Gastrocnemius medialis (tissue), 4 donors: ENCODE measurements around the gene MS4A10. TPM values are rescaled to one million over a fixed set of nuclear protein-coding genes. Genes with fewer than 3 reads are reported as not detected.
A peak's percentile ranks its signal among the peaks of the same experiment; 100 is the strongest.

Source experiments
- ATAC-seq, 2 donors: fragments of 150-250 bp; one replicate each; pipeline ENCODE4 v1.9.1; 2016
- DNase-seq, 2 donors: peaks; one replicate each; pipeline ENCODE4 v3.0.0-alpha.2; 2019
- H3K27ac ChIP-seq, 4 donors: fragments of 200-600 bp; sonication (generic); 1 replicate in 1 of 4; 2 replicates in 3 of 4; pipeline ENCODE4 v1.5.1; 2016 to 2018; ENCODE audit warnings: mild to moderate bottlenecking in 2 of 4, moderate library complexity in 1 of 4
- H3K27me3 ChIP-seq, 3 donors: fragments of 200-600 bp; sonication (generic) in 2 of 3; 1 replicate in 1 of 3; 2 replicates in 2 of 3; pipeline versions ENCODE4 v1.5.1 to v1.6.0; 2016 to 2019; ENCODE audit warnings: mild to moderate bottlenecking in 1 of 3, moderate library complexity in 1 of 3
- H3K36me3 ChIP-seq, 2 donors: fragments of 200-600 bp; sonication (generic) in 1 of 2; one replicate each; pipeline ENCODE4 v1.5.1; 2017 to 2018
- H3K4me1 ChIP-seq, 2 donors: fragments of 200-600 bp; sonication (generic) in 1 of 2; one replicate each; pipeline ENCODE4 v1.5.1; 2016 to 2017; ENCODE audit warnings: mild to moderate bottlenecking in 2 of 2
- H3K4me3 ChIP-seq, 4 donors: fragments of 200-600 bp; sonication (generic) in 3 of 4; 1 replicate in 1 of 4; 2 replicates in 3 of 4; pipeline ENCODE4 v1.5.1; 2016 to 2019; ENCODE audit warnings: mild to moderate bottlenecking in 2 of 4
- H3K9me3 ChIP-seq, 3 donors: fragments of 200-600 bp; sonication (generic) in 2 of 3; 1 replicate in 1 of 3; 2 replicates in 2 of 3; pipeline ENCODE4 v1.5.1; 2016 to 2019
- CTCF ChIP-seq, 5 experiments: fragments of 450-650 bp in 3 of 5; fragments of 200-600 bp in 2 of 5; sonication (generic) in 2 of 5; IDR thresholded peaks in 4 of 5; conservative IDR thresholded peaks in 1 of 5; 1 replicate in 4 of 5; 2 replicates in 1 of 5; pipeline ENCODE4 v1.5.1; 2016 to 2019; ENCODE audit warnings: antibody characterized with exemption in 5 of 5, mild to moderate bottlenecking in 3 of 5, moderate library complexity in 3 of 5
- POLR2A ChIP-seq, 2 donors: fragments of 450-650 bp; IDR thresholded peaks; one replicate each; pipeline ENCODE4 v1.6.1; 2017; ENCODE audit warnings: antibody characterized with exemption in 2 of 2, mild to moderate bottlenecking in 2 of 2, moderate library complexity in 2 of 2
- in situ Hi-C, 4 donors: fragments of 200-750 bp; cut with MboI; loops; one replicate each; pipeline versions ENCODE4 v1.15.0 to v1.8.0; 2017; ENCODE audit warnings: low sequenced_read_pairs in 4 of 4
- intact Hi-C: fragments of 100-400 bp; cut with DNase I; formaldehyde crosslinking; loops from one replicate; pipeline ENCODE4 v1.15.1; 2023; ENCODE audit warnings: low total_unique reads
- total RNA-seq, 4 donors: library from RNA; depleted of rRNA; stranded (reverse); fragments of >200 nt; gene quantifications; one replicate each; pipeline versions ENCODE4 v1.1.0 to v1.2.3, GENCODE V29; 2016

The MS4A10 gene
- total RNA-seq, 4 donors from 2014 or later: not detected

- Histone ChIP-seq H3K4me3 (no peak overlapping the region), H3K27ac (no peak overlapping the region), H3K9me3 (no peaks in the 10 kb centered on the region), H3K36me3 (no peaks in the 10 kb centered on the region), H3K4me1 (no peaks in the 10 kb centered on the region), H3K27me3 (no peaks in the 10 kb centered on the region)
- in situ Hi-C loops (loop anchor here (25.0 kb wide), 2 partner anchors 312 to 362 kb away; no protein-coding TSS in a partner anchor), intact Hi-C loops (no loop called here)
- TF ChIP-seq POLR2A (IDR thresholded peaks at IDR 0.05) (no peak), CTCF (IDR thresholded peaks at IDR 0.05 in 4 of 5, conservative IDR thresholded peaks at IDR 0.05 in 1 of 5) (no peak)
- DNase-seq (no peak), ATAC-seq (no peak)
Measured at GRCh38 chr11:60825118-60825517, 40.0 kb downstream of the MS4A10 start.

- Histone ChIP-seq H3K36me3 (no peaks in the 10 kb centered on the region), H3K27me3 (no peaks in the 10 kb centered on the region), H3K4me3 (no peak overlapping the region), H3K27ac (no peak overlapping the region), H3K9me3 (no peaks in the 10 kb centered on the region), H3K4me1 (no peaks in the 10 kb centered on the region)
- no peak for TF ChIP-seq POLR2A (IDR thresholded peaks at IDR 0.05)
- TF ChIP-seq CTCF (IDR thresholded peaks at IDR 0.05 in 4 of 5, conservative IDR thresholded peaks at IDR 0.05 in 1 of 5): no peak
- intact Hi-C loops (no loop called here), in situ Hi-C loops (loop anchor here (25.0 kb wide), 2 partner anchors 312 to 362 kb away; no protein-coding TSS in a partner anchor)
- ATAC-seq (no peak), DNase-seq (no peak)
Measured at GRCh38 chr11:60825790-60826189, 40.7 kb downstream of the MS4A10 start.

GRCh38 chr11:60830478-60831142, 45.5 kb downstream of the MS4A10 start:
- Histone ChIP-seq H3K4me3 (no peak overlapping the region), H3K27me3 (no peaks in the 10 kb centered on the region), H3K4me1 (no peaks in the 10 kb centered on the region), H3K9me3 (no peaks in the 10 kb centered on the region), H3K27ac (no peak overlapping the region), H3K36me3 (no peaks in the 10 kb centered on the region)
- intact Hi-C loops: loop anchor here (1.0 to 5.0 kb wide), 6 partner anchors 37 to 357 kb away; partner anchors contain the start of gene ZP1
- DNase-seq (no peak), ATAC-seq (peak in 1 of 2 donors; percentile 13)
- TF ChIP-seq CTCF (IDR thresholded peaks at IDR 0.05 in 4 of 5, conservative IDR thresholded peaks at IDR 0.05 in 1 of 5) (no peak), POLR2A (IDR thresholded peaks at IDR 0.05) (no peak)
- in situ Hi-C loops: loop anchor here (5.0 to 25.0 kb wide), 3 partner anchors 67 to 357 kb away; no protein-coding TSS in a partner anchor

GRCh38 chr11:60831143-60831500, 46.0 kb downstream of the MS4A10 start:
- in situ Hi-C loops (loop anchor here (5.0 to 25.0 kb wide), 3 partner anchors 66 to 356 kb away; no protein-coding TSS in a partner anchor), intact Hi-C loops (loop anchor here (1.0 to 5.0 kb wide), 6 partner anchors 36 to 356 kb away; partner anchors contain the start of gene ZP1)
- no peaks in the 10 kb centered on the region for H3K4me1 ChIP-seq
- H3K27ac ChIP-seq: no peak overlapping the region
- no peak overlapping the region for H3K4me3 ChIP-seq
- TF ChIP-seq POLR2A (IDR thresholded peaks at IDR 0.05): no peak
- peak; percentile 90 to 96 (median 92) for TF ChIP-seq CTCF (IDR thresholded peaks at IDR 0.05 in 4 of 5, conservative IDR thresholded peaks at IDR 0.05 in 1 of 5)
- H3K27me3 ChIP-seq: no peaks in the 10 kb centered on the region
- ATAC-seq: peak; percentile 92 to 97
- DNase-seq: peak; percentile 65 to 77
- no peaks in the 10 kb centered on the region for H3K9me3 ChIP-seq
- no peaks in the 10 kb centered on the region for H3K36me3 ChIP-seq
